Effector CD4-positive, alpha-beta T cell (primary cell): Measurements from ENCODE around the gene WSB2.
"Not testable (repeated sequence)": the region's sequence is repeated elsewhere in the genome, so short reads cannot be mapped to it uniquely, and the experiment has no call there.

Experiments
- DNase-seq: peaks from one replicate; pipeline ENCODE4 v3.0.0-alpha.2; 2020

WSB2 gene

DNA sequence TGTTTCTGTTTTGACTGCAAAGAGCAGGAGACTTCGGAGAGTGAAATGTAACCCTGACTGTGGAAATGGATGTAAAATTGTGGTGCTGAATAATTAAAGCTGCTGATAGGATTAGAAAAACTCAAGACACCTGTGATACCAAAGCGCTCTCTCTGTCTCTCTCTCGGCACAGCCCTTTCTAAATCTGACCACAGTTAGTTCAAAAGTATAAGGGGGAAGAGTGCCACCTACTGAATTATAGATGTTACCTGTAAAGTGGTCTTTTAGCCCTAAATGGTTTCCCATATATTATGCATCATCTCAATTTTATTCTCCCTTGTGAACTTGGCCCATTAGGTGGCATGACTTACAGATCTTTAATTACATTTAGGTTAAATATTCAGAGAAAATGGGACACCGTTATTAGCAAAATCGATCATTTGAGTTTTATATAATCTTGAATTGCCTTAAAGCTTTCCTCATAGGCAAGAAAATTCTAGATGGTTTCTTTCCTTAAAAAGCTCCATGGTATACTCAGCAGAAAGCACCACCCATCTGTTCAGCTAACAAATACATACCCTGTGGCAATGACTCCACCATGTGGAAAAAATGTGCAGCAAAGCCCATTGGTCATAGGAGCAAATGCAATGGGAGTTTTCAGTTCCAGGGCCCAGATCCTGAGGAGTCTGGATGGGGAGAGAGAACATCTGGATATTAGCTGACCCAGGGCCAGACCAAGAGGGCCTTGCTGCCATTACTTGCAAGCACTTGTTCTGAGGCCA lies 26.4 kb downstream of the WSB2 start:
- no peak for DNase-seq

DNA sequence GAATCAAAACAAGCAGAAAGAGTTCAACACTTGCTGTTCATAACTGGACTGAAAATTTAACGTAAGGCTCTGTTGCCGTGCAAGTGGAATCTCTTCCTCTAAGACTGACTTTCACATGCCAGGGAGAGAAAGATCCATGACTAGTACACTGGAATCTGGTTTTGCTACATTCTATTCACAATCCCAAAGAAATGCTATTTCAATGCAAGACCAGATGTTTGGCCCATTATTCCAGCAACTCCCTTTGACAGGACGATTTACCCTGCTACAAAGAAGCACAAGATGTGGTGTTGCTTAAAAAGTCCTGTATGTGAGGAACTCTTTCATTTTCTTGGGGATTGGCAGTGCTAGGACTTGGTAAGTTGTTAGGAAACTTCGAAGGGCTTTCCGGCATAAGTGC lies 27.1 kb downstream of the WSB2 start:
- no peak for DNase-seq

DNA sequence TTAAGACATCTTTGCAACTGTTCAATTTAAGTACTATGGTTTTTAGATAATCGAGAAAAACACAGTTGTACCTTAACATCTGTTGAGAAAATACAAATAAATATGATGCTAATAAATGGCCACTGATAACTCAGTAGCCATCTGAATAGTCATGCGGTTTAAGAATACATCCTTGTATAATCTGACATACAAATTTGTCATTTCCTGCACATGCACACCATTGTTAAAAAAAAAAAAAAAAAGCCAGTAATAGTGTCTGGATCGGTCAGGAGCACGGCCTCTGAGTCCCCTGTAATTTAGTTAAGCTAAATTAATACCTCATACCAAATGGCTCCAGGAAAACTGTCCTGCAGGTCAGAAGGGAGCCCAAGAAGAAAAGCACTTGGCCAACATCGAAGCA lies 27.7 kb downstream of the WSB2 start:
- no peak for DNase-seq

DNA sequence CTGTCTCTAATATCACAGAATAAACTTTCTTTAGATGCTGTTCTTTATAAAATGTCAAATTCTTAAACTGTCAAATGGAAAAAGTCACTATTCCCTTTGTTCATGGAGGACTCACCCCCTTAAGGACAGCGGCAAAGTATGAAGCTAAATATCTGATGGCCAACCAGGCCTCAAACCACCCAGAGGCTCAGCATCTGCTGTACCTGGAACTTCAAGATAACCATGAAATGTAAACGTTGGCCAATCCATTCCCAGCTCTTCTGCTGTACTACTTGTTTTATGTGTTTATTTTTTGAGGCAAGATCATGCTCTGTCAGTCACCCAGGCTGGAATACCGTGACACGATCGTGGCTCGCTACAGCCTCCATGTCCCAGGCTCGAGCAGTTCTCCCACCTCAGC lies 28.8 kb downstream of the WSB2 start:
- no peak for DNase-seq

DNA sequence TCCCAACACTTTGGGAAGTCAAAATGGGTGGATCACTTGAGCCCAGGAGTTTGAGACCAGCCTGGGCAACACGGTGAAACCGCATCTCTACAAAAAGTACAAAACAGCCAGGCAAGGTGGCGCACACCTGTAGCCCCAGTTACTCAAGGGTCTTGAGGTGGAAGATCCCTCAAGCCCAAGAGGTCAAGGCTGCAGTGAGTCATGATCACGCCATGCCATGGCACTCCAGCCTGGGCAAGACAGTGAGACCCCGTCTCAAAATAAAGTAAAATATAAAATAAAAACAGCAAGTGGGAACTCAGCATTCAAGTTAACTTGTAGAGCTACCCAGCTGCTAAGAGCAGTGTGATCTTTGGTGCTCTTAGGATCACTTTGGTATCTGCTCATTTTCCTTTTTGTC lies 31.8 kb downstream of the WSB2 start:
- no peak for DNase-seq

DNA sequence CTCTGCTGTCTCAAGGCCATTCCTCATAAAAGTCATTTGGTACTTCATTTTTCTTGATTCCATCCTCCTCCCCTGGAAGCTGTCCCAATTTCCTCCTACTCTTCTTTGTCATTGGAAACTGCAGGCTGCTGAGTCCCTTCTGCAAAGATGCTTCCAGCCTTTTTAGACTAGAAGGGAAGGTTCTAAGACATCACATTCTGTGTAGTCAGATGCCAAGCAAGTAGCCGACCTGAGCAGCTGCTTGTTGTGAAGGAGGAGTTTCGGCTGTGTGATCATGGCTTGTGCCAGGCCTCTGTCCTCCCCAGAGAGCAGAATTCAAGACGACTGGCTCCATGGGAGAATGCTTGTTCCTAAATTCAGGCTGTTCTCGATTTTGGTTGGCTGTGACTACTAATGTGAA lies 35.8 kb downstream of the WSB2 start:
- no peak for DNase-seq

DNA sequence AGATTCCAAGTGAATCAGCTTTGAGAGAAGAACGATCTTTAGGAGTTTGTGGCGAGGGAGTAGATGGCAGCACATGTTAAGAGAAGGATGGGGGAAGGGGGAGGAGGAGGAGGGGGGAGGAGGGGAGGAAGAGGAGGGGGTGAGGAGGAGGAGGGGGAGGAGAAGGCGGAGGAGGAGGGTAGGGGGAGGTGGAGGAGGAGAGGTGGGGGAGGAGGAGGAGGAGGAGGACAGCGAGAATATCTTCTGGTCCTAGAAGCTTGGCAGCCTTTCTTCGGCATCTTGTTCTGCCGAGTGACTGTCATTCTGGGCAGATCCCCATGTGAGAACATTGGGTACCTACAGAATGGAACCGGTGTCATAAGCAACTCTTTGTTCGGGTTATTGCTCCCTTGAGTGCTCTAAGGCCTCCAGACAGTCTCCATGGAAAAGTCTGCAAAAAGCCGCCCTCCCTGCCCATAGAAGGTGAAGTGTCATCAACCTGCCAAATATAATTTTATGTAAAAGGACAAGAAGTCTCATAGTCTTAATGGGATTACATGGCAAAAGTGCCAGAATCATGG lies 37.6 kb downstream of the WSB2 start:
- DNase-seq = no peak

DNA sequence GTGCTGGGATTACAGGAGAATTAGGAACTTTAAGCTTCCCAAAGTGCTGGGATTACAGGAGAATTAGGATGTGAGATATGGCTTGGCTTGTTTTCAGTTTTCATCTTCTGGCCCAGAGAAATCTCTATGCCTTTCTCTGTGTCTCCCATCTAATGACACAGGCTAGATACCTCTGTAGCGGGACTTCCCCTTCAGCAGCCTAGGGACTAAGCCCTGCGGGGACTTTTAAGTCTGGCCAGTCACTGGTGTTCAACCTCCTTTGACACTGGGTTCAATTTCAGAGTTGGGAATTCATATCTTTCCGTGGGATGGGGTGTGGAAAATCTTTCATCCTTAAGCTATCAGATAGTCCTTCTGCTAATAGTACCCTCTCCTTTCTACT lies 38.3 kb downstream of the WSB2 start:
- DNase-seq = no peak

DNA sequence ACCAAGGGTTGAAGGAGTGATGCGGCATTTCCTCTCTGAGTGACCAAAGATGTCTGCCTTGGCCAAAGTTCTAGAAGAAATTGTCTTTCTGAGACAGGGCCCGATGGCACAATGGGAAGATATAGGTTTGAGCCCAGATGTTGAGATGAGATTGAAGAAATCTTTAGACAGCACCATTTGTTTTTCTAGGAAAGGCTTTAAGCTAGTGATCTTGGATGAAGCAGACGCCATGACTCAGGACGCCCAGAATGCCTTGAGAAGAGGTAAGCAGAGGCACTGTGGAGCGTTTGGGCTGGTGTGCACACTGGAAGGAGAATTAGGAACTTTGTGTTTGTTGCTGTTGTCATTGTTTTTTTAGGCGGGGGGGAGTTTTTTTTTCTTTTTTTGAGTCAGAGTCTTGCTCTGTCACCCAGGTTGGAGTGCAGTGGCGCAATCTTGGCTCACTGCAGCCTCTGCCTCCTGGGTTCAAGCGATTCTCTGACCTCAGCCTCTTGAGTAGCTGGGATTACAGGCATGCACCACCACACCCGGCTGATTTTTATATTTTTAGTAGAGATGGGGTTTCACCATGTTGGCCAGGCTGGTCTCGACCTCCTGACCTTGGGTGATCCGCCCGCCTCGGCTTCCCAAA lies 38.8 kb downstream of the WSB2 start:
- DNase-seq = not testable (repeated sequence)

DNA sequence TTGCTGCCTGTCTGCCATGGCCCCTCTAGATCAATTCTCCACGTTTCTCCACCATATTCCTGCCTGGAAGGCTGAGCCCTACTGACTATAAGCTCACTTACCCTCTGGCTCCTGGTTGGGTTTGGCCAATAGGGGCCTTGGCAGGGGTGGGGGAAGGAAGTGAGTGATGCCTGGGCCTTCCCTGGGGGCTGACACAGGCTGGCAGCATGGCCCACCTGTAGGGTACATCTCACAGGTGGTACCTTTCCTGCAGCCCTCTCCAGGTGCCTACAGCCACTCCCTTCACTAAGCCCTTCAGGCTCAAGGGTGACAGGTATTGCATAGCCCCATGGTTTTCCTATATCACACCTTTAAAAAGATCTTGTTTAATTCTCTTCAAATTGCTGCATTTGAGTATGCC lies 40.9 kb downstream of the WSB2 start:
- DNase-seq = no peak

DNA sequence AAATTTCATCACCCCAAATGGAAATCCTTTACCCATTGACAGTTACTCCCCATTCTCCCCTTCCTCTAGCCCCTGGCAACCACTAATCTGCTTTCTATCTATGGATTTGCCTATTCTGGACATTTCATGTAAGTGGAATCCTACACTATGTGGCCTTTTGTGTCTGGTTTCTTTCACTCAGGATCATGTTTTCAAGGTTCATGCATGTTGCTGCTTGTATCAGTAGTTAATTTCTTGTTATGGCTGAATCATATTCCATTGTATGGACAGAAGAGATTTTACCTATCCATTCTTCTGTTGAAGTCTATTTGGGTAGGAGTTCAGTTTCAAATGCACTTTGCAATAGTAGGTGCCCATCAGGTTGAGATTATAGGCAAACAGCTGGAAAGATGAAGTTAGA lies 43.1 kb downstream of the WSB2 start:
- no peak for DNase-seq

DNA sequence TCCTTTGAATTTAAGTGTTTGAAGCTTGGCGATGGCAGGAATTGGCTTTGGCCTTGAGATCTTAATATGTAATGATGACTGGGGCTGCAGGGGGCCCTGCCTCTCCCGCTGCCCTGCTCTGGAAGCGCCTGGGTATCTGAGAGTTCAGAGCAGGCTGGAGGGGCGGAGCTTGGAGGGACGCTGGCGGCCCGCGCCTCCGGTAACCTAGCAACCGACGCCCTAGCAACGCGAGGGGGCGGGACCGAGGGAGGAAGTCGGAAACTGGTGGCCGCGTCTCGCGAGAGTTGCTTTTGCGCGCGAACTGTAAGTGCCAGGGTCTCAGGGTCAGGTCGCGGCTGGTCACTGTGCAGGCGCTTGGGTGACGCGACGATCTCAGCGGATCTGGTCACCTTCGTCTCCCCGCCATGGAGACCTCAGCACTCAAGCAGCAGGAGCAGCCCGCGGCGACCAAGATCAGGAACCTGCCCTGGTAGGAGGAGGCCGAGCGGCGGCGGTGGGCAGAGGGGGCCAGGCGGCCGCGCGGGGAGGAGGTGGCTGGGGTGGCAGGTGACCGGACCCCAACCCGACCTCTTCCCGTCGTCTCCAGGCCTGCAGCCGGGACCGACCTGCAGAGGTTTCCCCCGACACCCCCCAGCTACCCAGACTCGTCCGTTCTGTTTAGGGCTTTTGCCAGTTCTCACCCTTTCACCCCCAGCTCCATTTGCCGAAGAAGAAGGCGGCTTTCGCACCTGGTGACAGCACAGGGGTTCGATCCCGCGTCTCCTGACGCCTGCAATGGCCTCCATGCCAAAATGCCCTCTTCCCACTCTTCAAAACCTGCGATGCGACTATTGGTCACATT lies 44.3 kb downstream of the WSB2 start, which contains the start of gene RFC5:
Gene RFC5 (plus strand): TSS at position 280 of the 841 bp plus-strand sequence. CDS start 125 bp downstream, at position 405.
- peak; percentile 98 for DNase-seq

DNA sequence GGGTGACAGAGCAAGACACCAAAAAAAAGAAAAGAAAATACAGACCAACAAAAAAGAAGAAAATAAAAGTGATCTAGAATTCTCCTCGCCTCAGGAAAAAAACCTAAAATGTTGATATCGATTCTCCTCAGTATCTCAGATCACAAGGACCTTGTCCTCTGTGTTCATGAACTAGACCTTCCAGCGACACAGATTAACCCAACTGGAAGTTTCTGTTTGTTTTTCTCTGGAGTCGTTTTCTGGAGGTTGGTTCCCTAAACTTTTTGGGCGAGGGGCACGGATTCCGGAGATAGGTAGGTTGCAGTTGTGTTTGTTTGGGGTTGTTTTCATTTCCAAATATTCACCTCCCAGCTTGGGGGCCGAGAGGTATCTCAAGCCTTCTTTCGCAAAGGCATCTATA lies 45.0 kb downstream of the WSB2 start:
- no peak for DNase-seq

DNA sequence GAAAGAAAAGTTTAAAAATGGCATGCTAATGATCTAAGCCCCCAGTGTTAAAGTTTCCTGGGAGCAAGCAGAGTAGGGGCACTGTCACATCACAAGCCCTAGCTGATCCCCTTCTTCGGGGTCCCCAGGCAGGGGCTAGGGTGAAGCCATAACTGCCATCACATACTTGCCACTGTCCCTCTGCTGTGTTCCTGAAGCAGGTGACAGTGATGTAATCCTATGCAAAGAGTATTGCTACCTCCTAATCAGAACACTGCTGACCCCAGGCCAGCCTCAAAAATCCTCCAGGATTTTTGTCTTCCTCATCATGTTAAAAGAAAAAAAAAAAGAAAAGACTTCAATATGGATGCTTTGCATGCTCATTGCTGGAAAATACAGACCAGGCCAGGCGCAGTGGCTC lies 45.7 kb downstream of the WSB2 start:
- no peak for DNase-seq

DNA sequence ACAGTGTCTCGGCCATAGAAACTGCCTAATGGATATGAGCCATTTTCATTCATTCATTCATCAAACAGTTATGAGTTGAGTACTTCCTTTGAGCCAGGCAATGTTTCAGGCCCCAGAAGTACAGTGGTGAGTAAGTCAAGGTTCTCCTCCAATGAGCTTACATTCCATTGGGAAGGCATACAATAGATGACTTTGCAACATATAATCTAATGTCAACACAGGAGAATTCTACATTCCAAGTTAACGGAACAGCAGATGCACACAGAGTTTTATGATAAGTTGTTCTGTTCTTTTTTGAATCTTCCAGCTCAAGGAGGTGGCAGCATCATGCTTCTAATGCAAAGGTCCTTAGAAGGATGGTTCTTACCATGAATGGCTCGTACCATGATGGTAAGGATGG lies 47.7 kb downstream of the WSB2 start:
- no peak for DNase-seq

DNA sequence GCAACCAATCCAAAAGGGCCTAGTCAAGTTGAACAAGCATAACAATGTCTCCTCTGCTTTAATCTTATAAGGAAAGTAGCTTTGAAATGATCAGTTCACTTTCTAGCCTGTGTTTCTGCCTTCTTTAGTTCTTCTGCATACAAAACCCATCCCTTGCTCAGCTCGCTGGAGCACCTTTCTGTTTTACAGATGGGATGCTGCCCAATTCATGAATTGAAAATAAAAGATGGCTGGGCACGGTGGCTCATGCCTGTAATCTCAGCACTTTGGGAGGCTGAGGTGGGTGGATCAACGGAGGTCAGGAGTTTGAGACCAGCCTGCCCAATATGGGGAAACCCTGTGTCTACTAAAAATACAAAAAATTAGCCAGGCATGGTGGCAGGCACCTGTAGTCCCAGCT lies 49.0 kb downstream of the WSB2 start:
- DNase-seq = no peak

DNA sequence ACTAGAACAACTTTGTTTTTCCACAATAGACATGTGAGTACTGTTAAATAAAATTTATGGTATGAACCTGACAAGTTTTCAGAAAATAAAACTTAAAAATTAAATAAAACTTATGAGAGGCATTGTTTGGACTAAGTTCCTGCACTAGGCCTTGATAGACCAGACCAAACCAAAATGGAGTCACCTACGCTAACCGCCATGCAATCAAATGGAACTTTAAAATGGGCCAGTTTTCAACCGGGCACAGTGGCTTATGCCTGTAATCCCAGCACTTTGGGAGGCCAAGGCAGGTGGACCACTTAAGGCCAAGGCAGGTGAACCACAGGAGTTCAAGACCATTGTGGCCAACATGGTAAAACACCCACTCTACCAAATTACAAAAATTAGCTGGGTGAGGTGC lies 49.6 kb downstream of the WSB2 start:
- no peak for DNase-seq

DNA sequence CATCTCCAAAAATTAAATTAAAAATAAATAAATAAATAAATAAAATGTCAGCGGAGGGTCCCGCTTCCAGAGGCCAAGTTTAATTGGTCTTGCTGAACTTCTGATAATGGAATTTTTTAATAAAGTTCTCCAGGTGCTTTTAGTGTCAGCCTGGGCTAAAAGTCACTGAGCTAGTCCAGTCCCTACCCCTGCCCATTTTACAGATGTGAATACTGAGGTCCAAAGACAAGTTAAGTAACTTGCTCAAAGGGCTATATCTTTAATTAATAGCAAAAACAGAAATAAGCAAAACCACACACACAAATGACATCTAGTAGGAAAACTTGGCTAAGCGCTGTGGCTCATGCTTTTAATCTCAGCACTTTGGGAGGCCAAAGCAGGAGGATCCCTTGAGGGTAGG lies 50.1 kb downstream of the WSB2 start:
- DNase-seq = no peak

DNA sequence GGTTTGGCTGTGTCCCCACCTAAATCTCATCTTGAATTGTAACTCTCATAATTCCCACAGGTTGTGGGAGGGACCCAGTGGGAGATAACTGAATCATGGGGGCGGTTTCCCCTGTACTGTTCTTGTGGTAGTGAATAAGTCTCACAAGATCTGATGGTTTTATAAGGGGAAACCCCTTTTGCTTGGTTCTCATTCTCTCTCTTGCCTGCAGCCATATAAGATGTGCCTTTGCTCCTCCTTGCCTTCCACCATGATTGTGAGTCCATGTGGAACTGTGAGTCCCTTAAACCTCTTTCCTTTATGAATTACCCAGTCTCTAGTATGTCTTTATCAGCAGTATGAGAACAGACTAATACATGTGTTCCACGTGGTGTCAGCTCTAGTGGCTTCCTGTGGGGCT lies 61.2 kb downstream of the WSB2 start:
- not testable (repeated sequence) for DNase-seq

DNA sequence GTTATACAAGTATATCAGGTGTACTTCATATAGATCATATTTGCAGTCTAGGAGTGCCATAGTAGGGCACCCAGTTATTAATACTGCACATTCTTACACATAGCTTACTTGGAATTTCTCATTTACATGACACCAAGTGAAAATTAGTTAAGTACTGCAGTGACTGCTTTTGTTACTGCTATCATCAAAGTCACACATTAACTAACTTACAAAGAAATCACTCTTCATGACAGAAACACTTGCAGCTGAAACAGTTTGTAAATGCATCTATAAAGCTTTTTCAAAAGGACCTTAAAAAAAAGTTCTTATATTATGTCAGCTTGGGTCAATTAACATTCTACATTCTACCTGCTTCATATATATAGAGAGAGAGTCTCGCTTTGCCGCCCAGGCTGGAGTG lies 62.3 kb downstream of the WSB2 start:
- no peak for DNase-seq

DNA sequence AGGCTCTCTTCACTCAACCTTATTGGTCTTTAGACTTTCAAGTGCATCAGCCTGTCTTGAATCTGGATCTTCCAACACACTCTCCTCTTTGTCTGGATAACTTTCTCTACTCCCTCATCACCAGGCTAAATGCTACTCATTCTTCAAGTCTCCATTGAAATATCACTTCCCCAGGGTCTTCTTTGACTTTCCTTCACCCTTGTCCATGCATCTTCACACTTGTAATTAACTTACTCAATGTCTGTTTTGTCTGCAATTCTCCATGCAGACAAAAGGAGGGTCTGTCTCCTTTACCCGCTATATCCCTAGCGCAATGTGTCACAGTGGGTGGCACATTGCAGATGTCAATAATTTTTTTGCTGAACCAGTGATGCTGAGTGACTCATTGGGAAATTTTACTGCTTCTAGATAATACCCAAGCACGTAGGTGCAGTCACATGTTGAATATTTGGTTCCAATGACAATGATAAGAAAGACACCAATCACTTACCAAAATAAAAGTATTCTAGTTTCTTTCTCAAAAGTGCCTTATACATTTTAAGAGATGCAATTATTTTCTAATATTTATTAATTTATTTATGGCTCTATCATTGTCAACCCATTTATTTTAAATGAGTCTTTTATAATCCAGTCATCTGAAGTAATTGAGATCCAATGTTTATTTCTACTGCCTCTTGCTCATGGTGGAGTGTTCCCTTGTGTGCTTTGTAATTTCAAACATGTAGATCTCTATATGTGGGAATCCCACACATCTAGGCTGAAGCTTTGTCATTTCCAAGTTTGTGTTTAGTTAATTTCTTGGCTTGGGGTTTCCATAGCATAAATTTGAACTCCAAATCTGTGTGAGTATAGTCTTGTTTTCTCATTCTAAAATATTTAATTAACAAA lies 66.2 kb downstream of the WSB2 start:
- DNase-seq = no peak

DNA sequence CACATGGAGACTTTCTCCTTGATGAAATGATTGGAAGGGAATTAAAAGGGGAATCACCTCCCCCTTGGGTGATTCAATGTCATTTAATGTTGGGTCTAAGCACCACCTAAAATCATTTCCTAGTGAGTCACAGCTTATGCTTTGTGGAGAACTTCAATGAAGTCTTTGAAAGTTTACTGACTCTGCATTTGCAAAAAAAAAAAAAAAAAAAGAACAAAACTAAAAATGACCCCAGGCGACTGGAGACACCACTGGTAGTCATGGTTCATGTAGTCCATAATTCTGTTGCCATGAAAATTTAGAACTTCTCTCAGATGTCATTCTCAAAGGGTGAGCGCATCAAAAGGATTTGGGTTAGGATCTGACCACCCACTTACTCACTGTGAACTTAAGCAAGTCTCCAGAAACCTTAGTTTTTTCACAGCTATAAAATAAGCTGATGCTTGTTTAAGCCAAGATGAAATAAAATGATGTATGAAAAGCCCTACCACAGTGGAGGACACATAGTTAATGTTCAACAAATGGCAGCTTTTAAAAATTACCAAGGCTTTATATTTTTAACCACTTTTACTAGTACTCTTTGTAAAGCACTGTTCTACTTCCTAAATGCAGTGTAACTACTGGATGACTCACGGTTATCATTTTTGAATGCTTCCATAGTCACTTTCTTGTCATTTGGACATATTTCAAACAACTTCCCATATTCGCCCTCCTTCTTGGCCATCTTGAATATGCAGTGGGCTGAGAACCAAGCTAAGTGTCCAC lies 74.1 kb downstream of the WSB2 start:
- DNase-seq = no peak
